Aorta (tissue), 5 donors: ENCODE results near the gene FADS2. TPM values are rescaled to one million over a fixed set of nuclear protein-coding genes. Genes with fewer than 3 reads are reported as not detected.

Experiments used
- ATAC-seq: fragments of 200-7000 bp; cut with Tn5 transposase; one replicate; pipeline ENCODE4 v1.9.1; 2022; ENCODE audit warnings: moderate library complexity; ENCODE audit not compliant: low FRiP score
- DNase-seq, 2 donors: peaks; one replicate each; pipeline ENCODE4 v3.0.0-alpha.2; 2020
- H3K27ac ChIP-seq, 2 donors: one replicate each; pipeline ENCODE4 v1.5.1; 2013; ENCODE audit warnings: low read length in 2 of 2, mild to moderate bottlenecking in 2 of 2, moderate library complexity in 2 of 2, control low read depth in 1 of 2, inconsistent platforms in 1 of 2, low read depth in 1 of 2
- H3K27me3 ChIP-seq, 2 donors: one replicate each; pipeline ENCODE4 v1.6.1; 2013; ENCODE audit warnings: control low read depth in 1 of 2, low read length in 1 of 2, mild to moderate bottlenecking in 1 of 2, moderate library complexity in 1 of 2; ENCODE audit not compliant: insufficient read depth in 2 of 2, control insufficient read depth in 1 of 2
- H3K36me3 ChIP-seq, 2 donors: one replicate each; pipeline ENCODE4 v1.6.1; 2013; ENCODE audit warnings: control low read depth in 1 of 2, low read length in 1 of 2, mild to moderate bottlenecking in 1 of 2; ENCODE audit not compliant: insufficient read depth in 2 of 2, control insufficient read depth in 1 of 2
- H3K4me1 ChIP-seq, 2 donors: one replicate each; pipeline ENCODE4 v1.6.1; 2013; ENCODE audit warnings: low read length in 2 of 2, control low read depth in 1 of 2, mild to moderate bottlenecking in 1 of 2, moderate library complexity in 1 of 2; ENCODE audit not compliant: insufficient read depth in 2 of 2, control insufficient read depth in 1 of 2
- H3K4me3 ChIP-seq, 2 donors: one replicate each; pipeline ENCODE4 v1.5.1; 2013; ENCODE audit warnings: low read length in 2 of 2, control low read depth in 1 of 2, mild to moderate bottlenecking in 1 of 2
- H3K9me3 ChIP-seq: one replicate; pipeline ENCODE4 v1.6.1; 2013; ENCODE audit warnings: mild to moderate bottlenecking, low read length; ENCODE audit not compliant: control insufficient read depth
- WGBS, 2 donors: extraction: QIAGEN DNeasy Blood & Tissue Kit; methylation state at CpG; one replicate each; pipeline ENCODE4 v1.1.7; 2013; 5-methylcytosine and 5-hydroxymethylcytosine counted together
- intact Hi-C, 2 donors: fragments of 100-400 bp; cut with DNase I; formaldehyde crosslinking; loops; one replicate each; pipeline versions ENCODE4 v1.14.2 to v1.15.0; 2022
- polyA plus RNA-seq, 2 donors: library from polyadenylated mRNA; stranded (reverse); fragments of 200-250 nt; gene quantifications; one replicate each; pipeline ENCODE4 v1.2.3, GENCODE V29; 2013
- total RNA-seq, 2 donors: library from RNA; stranded (reverse); fragmentation: NEBNext Ultra II Directional; extraction: Animal tissue kit (Norgen Biotek cat#: 25700); gene quantifications; one replicate each; pipeline ENCODE4 v1.2.1, GENCODE V29; 2021
- donor health status: healthy with polysubstance abuse.
- donor health status: Bipolar disorder and iron deficiency.
- donor health status: DM: no; HTN: no; CAD: no.
- donor health status: DM: no; HTN: no; CAD: no.
- donor health status: DM: yes; HTN: yes; CAD: no.

Gene FADS2
- total and polyA plus RNA-seq, 4 donors, result 38.2 to 167 (median 80.5) TPM

DNA sequence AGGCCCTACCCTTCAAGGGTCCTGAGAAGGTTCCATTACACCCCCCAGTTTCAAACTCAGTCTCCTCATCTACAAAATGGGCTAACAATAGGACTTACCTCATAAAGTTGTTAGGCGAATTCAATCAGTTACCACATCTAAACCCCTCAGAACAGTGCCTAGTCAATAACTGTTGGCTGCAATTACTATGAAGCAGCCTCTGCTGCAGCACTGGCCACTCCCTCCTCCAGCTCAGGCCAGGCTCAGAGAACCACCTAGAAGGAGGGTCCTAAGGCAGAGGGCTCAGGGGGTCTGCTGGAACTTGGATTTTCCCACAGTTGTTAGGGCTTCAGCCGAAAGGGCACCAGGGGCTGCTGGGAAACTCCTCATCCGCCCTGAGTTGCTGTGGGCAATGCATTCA is 58.5 kb downstream of the FADS2 start:
- H3K4me1 ChIP-seq, result no peaks in the 10 kb centered on the region
- H3K4me3 ChIP-seq, result no peak overlapping the region
- intact Hi-C loops, result no loop called here
- H3K36me3 ChIP-seq, result no peaks in the 10 kb centered on the region
- 97 to 100% methylated on average over 3 of the region's 3 CpGs for WGBS, 2 donors
- ATAC-seq, result no peak
- DNase-seq, result no peak
- no peaks in the 10 kb centered on the region for H3K9me3 ChIP-seq
- no peaks in the 10 kb centered on the region for H3K27me3 ChIP-seq
- H3K27ac ChIP-seq, result no peak overlapping the region

DNA sequence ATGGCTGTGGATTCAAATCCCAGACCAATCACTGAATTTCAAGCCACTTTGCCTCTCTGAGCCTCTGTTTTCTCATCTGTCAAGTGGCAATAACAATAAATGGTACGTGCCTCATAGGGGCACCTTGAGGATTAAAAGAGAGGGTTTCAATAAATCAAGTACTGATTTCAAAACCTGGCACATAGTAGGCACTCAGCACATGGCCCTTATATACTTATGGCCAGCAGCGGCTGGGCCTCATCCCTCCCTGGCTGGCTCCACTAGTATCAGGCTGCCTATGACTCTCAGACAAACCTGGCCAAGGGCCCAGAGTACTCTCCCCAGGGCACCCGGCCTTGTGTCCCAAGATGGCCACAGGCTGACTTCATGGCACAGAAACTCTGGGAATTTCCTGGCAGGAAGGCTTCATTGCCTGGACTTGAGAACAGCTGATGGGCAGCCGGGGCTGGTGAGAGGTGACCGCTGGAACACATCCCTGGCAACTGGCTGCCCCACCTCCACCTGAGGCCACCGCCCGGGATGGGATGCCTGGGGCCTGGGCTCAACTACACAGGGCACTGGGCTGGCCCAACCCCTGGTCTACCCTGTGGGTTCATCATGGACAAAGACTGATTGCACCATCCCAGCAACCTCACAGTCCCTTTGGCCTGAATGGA is 59.9 kb downstream of the FADS2 start:
- intact Hi-C loops, result no loop called here
- no peaks in the 10 kb centered on the region for H3K4me1 ChIP-seq

DNA sequence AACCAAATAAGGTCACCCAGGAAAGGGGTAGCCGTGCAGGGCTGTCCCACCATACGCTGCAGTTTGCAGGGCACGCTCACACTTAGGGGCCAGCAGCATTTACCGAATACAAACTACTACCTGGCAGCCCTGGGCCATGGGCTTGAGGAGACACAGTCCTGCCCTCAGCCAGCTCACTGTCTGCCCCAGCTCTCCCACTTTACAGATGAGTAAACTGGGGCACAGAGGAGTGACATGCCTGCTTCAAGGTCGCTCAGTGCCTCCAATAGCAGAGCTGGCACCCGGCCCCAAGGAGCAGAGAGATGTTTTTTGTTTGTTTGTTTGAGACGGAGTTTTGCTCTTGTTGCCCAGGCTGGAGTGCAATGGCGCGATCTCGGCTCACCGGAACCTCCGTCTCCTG is 60.5 kb downstream of the FADS2 start:
- H3K27ac ChIP-seq, result peak overlapping the region; percentile 57 to 90
- no peak for ATAC-seq
- intact Hi-C loops, result no loop called here
- 64 to 65% methylated on average over 12 of the region's 12 CpGs for WGBS, 2 donors
- no peak overlapping the region for H3K4me3 ChIP-seq
- no peaks in the 10 kb centered on the region for H3K4me1 ChIP-seq
- no peaks in the 10 kb centered on the region for H3K36me3 ChIP-seq
- no peak for DNase-seq
- H3K9me3 ChIP-seq, result no peaks in the 10 kb centered on the region
- H3K27me3 ChIP-seq, result no peaks in the 10 kb centered on the region

More for the DNA sequence above, 59.9 kb downstream of the FADS2 start:
- ATAC-seq, result peak; percentile 75
- Histone ChIP-seq H3K27me3 (no peaks in the 10 kb centered on the region), H3K9me3 (no peaks in the 10 kb centered on the region), H3K27ac (peak overlapping the region; percentile 57 to 90), H3K4me3 (no peak overlapping the region), H3K36me3 (no peaks in the 10 kb centered on the region)
- 0 to 7% methylated on average over 7 of the region's 7 CpGs for WGBS, 2 donors
- peak; percentile 94 to 96 for DNase-seq

DNA sequence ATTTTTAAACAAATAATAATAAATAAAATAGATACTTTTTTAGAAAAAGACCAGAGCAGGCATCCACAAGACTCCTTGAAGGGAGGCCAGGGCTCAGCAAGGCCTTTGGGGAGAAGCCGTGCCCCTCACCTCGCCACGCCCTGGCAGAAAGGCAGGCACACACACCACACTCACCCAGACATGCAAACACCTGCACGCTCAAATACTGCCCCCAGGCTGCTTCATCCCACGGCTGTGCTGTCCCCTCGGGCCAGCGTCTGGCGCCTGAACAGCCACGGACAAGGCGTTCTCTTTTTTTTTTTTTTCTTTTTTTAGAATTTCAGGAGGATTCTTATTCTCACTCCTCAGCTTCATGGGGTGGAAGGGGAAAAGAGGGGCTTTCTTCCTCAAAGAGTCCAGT is 61.7 kb downstream of the FADS2 start:
- peak overlapping the region in 1 of 2 donors; percentile 69 for H3K27ac ChIP-seq
- no peaks in the 10 kb centered on the region for H3K36me3 ChIP-seq
- DNase-seq, result no peak
- peak overlapping the region; percentile 43 to 44 for H3K4me3 ChIP-seq
- no peak for ATAC-seq
- no peaks in the 10 kb centered on the region for H3K27me3 ChIP-seq
- H3K4me1 ChIP-seq, result no peaks in the 10 kb centered on the region
- 20 to 21% methylated on average over 10 of the region's 10 CpGs for WGBS, 2 donors
- H3K9me3 ChIP-seq, result no peaks in the 10 kb centered on the region
- intact Hi-C loops, result loop anchor here in 1 of 2 donors (5.0 kb wide), 2 partner anchors 63 to 82 kb away; partner anchors contain the start of gene FADS2

DNA sequence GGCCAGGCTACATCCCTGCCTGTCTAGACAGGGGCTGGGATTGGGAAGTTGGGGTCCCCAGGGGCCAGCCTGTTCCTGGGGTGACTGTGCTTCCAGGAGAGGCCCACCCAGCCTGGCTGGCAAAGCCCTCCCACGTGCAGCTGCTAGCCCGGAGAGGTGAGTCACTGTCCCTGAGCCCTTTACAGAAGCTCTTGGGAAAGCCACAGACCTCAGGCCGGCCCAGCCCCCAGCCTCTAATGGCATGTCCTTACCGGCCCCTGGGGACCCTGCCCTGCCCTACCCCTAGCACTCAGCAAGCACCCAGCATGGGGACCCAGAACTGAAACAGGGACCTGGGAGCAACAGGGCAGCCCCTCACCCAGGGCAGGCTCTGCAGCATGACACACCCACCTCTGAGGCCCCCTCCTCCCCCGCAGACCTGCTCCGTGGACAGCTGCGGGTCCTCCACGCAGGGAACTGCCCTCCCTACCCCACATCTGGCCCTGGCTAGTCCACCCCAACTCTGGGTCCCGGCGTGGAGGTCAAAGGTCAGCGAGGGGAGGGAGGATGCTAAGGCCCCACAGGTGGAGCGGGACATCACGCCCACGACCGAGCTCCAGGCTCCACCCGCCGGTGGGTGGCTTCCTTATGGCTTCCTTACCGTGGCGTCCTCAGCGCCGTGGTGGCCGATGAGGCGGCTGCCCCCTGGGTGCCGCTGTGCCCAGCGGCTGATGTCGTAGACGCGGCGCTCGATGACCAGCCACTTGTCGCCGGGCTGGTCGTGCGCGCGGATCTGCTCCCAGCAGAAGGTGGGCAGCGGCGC is 62.6 kb downstream of the FADS2 start:
- Histone ChIP-seq H3K9me3 (no peaks in the 10 kb centered on the region), H3K36me3 (no peaks in the 10 kb centered on the region), H3K4me3 (peak overlapping the region; percentile 43 to 44), H3K27ac (peak overlapping the region; percentile 0 to 87), H3K4me1 (no peaks in the 10 kb centered on the region), H3K27me3 (no peaks in the 10 kb centered on the region)
- intact Hi-C loops, result loop anchor here in 1 of 2 donors (5.0 kb wide), 2 partner anchors 63 to 82 kb away; partner anchors contain the start of gene FADS2
- DNase-seq (peak; percentile 88 to 94), ATAC-seq (peak; percentile 23)
- 0 to 1% methylated on average over 37 to 38 of the region's 38 CpGs for WGBS, 2 donors

DNA sequence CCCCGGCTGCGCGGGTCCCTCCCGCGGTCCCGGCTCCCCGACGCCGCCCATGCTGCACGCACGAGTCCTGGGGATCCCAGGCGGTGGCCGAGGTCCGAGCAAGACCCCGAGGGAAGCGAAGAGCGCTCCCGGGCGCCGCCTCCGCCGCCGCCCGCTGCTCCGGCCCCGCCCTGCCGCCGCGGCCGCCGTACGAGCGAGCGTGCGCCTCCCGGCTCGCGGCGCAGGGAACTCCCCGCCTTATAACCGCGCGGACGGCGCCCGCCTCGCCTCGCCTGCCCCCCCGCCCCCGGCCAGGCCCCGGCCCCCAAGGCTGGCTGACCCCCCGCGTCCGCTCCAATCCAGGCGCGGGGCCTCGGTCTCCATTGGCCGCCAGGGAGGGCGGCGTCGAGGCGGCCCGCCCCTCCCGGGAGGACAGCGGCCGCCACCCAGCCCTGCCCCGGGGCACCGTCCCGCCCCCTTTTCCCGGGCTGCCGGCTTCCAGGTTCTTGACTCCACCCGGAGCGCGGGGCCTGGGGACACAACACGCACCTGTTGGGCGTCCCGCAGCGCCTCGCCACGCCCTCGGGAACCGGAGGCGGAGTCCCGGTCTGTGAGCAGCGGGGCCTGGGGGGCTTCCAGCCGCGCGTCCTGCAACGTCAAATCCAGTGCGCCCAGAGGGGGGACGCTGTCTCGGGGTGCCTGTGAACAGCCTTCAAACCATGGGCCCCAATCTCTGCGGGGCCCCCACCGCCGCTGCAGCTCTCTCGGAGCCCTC is 63.4 kb downstream of the FADS2 start, which contains the start of gene FADS3:
TSS of gene FADS3 (minus strand) at position 215 of the 754 bp plus-strand sequence. CDS start at position 51, 164 bp downstream.
- no peaks in the 10 kb centered on the region for H3K4me1 ChIP-seq

GRCh38 chr11:61892085-61892370 is 63.9 kb downstream of the FADS2 start:
- intact Hi-C loops, result loop anchor here in 1 of 2 donors (5.0 kb wide), 2 partner anchors 65 to 80 kb away; partner anchors contain the start of gene FADS2
- DNase-seq, result no peak
- no peaks in the 10 kb centered on the region for H3K9me3 ChIP-seq
- WGBS, 2 donors, result 28 to 34% methylated on average over 11 to 12 of the region's 12 CpGs
- no peaks in the 10 kb centered on the region for H3K27me3 ChIP-seq
- H3K27ac ChIP-seq, result peak overlapping the region in 1 of 2 donors; percentile 11
- no peaks in the 10 kb centered on the region for H3K36me3 ChIP-seq
- H3K4me3 ChIP-seq, result no peak overlapping the region
- no peaks in the 10 kb centered on the region for H3K4me1 ChIP-seq
- ATAC-seq, result peak; percentile 3

More for the DNA sequence above, 63.4 kb downstream of the FADS2 start, which contains the start of gene FADS3:
- Histone ChIP-seq H3K36me3 (no peaks in the 10 kb centered on the region), H3K4me3 (peak within 1 kb of the TSS; percentile 43 to 44), H3K27me3 (no peaks in the 10 kb centered on the region), H3K9me3 (no peaks in the 10 kb centered on the region), H3K27ac (peak within 1 kb of the TSS; percentile 0 to 87)
- peak; percentile 89 to 95 for DNase-seq
- intact Hi-C loops, result loop anchor here in 1 of 2 donors (5.0 kb wide), 2 partner anchors 64 to 81 kb away; partner anchors contain the start of gene FADS2
- peak; percentile 91 for ATAC-seq
- 1% methylated on average over 34 to 96 of the region's 96 CpGs for WGBS, 2 donors

DNA sequence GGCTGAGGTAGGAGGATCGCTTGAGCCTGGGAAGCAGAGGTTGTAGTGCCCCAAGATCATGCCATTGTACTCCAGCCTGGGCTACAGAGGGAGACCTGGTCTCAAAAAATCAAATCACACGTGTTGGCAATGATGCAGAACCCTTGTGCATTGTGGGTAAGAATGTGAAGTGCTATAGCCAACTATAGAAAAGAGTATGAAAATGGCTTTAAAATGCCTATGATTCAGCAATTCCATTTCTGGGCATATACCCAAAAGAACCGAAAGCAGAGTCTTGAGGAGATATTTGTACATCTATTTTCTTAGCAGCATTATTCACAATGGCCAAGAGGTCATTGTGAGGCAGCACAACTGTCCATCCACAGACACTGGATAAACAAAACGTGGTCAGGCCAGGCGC is 65.9 kb downstream of the FADS2 start:
- WGBS, 2 donors, result 48 to 52% methylated on average over 5 of the region's 5 CpGs
- H3K4me1 ChIP-seq, result no peaks in the 10 kb centered on the region
- no peaks in the 10 kb centered on the region for H3K27me3 ChIP-seq
- DNase-seq, result no peak
- H3K36me3 ChIP-seq, result no peaks in the 10 kb centered on the region
- ATAC-seq, result no peak
- intact Hi-C loops, result loop anchor here in 1 of 2 donors (5.0 kb wide), 2 partner anchors 67 to 78 kb away; partner anchors contain the start of gene FADS2
- H3K4me3 ChIP-seq, result no peak overlapping the region
- H3K9me3 ChIP-seq, result no peaks in the 10 kb centered on the region
- H3K27ac ChIP-seq, result no peak overlapping the region
